Activated T-helper 1 cell treated with anti-CD3 and anti-CD28 coated beads, Interleukin-2, amount 50 U/mL, for 16 hours (primary cell): ENCODE results near the gene PMPCA.
A peak's percentile ranks its signal among the peaks of the same experiment; 100 is the strongest.

Experiments used
- DNase-seq, 2 donors: peaks; one replicate each; pipeline ENCODE4 v3.0.0-alpha.2; 2020; ENCODE audit warnings: low read depth in 1 of 2, low spot score in 1 of 2

PMPCA gene

GRCh38 chr9:136436055-136436634 lies 25.7 kb downstream of the PMPCA start:
- no peak for DNase-seq

DNA sequence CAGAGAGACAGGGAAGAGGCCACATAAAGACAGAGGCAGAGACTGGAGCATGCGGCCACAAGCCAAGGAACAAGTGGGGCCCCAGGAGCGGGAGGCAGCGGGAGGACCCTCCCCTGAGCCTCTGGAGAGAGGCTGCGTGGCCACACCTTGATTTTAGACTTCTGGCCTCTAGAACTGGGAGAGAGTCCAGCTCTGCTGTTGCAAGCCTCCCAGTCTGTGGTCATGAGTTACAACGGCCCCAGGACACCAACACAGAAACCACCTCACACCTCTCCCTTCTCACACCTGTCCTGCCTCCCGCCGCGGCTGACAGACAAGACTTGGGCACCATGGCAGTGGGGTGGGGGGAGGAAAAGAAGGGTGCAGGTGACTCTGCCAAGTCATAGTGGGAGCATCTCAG lies 27.0 kb downstream of the PMPCA start:
- DNase-seq: no peak

- no peak for DNase-seq
These were observed 27.5 kb downstream of the PMPCA start for GRCh38 chr9:136437839-136438547.

DNA sequence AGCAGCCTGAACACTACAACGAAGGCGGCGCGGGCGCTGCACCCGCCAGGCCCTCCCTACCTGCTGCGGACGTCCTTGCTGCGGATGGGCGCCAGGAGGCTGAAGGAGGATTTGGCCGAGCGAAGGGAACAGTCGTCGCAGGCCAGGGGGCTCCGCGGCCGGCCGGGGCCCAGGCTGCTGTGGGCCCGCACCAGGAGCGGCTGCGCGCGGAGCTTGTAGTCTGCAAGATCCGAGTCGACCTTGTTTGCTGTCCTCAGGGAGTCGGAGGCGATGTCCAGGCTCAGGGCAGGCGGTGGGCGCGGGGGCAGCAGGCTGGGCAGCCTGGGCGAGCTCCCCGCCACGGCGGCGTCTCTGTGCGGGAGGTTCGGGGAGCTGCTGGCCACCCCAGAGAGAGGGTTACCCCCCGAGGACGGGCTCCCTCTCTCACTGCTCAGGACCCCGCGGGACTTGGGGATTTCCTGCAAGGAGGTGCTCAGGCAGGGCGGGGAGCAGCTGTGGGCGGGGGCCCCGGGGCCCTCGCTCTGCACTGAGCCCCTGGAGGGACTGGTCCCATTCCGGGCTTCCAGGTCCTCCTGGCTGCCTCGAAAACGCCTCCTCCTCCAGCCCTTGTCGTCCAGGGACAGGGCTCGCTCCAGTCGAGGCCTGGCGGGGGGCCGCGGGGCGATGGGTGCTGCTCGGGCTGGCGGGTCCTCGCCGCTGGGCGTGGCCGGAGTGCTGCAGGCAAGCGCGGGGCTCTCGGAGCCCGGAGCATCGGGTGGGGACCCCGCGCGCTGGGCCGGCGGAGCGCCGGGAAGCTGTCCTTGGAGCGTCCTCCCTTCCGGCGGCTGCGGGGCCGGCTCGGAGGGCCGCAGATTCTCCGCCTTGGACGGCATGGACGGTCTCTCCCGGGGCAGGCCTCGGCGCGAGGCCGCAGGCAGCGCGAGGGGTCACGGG lies 28.4 kb downstream of the PMPCA start:
- peak; percentile 18 to 36 for DNase-seq

DNA sequence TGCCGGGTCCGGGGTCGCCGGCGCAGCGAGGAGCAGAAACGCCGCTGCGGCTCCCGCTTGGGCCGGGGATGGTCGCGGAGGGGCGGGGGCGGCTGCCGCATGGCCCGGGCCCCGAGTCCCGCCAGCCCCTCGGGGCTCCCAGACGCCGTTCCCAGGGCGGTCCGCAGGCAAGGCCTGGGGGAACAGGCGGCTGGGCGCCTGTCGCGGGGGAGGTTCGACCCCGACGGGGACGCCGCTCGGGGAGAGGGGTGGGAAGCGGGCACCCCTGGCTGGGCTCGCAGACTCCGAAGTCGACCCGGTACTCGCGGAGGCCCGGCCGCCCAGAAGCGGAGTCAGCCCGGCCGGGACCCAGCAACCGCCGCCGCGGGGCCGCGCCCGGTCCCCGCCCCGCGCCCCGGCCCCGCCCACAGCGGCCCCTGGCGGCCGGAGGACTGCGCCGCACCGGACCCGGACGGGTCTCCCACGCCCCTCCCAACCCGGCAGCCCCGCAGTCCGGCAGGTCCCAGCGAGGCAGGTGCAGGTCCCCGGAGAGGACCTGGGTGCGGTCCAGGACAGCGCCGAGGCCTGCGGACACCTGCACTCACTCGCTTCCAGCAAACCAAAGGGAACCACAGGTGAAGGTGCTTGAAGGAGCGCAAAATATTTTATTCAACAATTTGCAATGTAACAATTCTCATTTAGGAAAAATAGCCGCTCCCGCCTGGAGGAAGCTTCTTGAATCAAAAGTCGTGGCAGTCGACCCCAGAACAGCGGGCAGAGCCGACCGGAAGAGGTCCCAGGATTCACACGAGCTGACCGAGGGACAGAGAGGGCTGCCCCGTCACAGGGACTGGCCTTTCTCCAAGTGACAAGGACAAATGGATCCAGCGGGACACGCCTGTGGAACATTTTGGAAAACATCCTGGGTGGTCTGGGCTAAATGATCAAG lies 29.3 kb downstream of the PMPCA start, which contains the start of gene INPP5E:
Gene INPP5E, minus strand, starts transcription at position 365 of the 928 bp plus-strand sequence. CDS start 426 bp downstream, outside the sequence.
- DNase-seq: peak; percentile 77 to 79

DNA sequence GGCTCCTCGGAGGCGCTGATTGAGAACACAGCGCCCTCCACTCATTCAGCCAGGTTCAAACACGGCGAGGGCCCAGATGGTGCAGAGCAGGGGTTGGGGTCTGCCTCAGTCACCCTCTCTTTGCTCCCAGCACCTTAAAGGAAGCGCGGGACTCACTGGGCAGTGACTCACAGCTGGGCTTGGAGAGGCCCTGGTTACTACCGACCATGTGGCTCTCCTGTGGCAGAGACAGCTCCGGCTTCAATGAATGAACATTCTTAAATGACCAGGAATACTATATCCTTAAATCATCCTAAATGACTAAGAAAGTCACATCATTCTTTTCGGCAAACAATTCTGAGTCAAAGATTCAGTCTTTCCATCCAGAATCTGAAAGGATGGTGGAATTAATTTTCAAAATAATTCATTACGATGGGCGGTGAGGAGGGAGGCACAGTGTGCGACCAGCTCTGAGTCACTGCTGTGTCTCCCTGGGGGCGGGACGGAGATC lies 30.8 kb downstream of the PMPCA start:
- DNase-seq: no peak

DNA sequence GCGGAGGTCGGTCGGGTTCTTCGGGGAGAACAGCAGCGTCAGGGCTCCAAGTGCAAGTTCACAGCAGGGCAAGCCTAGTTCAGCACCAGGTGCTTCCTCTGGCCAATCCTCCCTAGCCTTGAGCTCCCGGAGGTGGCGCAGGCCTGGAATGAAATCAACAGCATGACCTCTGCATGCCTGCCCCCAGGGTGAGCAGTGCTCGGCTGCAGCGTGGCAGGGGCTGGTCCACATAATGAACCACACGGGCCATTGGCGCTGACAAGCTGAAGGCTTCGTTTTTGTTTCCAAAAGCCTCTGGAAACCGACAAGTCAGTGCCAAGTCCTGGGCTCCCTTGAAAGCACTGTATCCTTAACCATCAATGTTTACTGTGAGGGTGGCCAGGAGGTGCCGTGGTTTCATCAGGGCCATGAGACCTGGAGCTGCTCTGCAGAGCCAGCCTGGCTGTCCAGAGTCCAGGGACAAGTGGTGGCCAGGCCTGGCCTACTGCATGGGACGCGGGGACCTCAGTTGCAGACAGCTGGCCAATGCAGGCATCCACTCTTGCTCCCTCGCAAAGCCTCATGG lies 31.3 kb downstream of the PMPCA start:
- DNase-seq: no peak

GRCh38 chr9:136442265-136442664 lies 31.8 kb downstream of the PMPCA start:
- DNase-seq: no peak

- DNase-seq: no peak
These were observed 32.6 kb downstream of the PMPCA start for GRCh38 chr9:136443087-136443486.

GRCh38 chr9:136443687-136444086 lies 33.2 kb downstream of the PMPCA start:
- no peak for DNase-seq

DNA sequence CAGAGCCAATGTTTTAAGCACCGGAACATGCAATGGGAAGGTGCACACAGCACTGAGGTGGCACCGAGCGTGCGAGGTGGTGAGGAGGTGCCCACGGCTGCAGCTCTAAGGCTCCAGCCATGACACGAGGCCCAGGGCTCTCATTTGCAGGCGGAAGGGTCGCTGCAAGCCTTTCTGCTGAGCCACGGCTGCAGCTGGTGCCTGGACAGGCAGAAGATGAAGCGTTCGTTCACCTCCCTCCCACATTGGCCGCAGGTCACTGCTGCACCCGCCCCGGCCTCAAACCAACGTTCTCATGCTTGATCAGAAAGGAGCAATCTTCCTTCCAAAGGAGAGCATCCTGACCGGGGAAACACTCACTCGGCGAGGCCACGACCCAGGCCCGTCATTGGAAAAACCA lies 33.6 kb downstream of the PMPCA start:
- DNase-seq: no peak

GRCh38 chr9:136445799-136446198 lies 35.3 kb downstream of the PMPCA start:
- no peak for DNase-seq

- no peak for DNase-seq
These were observed 36.8 kb downstream of the PMPCA start for GRCh38 chr9:136447173-136447778.

DNA sequence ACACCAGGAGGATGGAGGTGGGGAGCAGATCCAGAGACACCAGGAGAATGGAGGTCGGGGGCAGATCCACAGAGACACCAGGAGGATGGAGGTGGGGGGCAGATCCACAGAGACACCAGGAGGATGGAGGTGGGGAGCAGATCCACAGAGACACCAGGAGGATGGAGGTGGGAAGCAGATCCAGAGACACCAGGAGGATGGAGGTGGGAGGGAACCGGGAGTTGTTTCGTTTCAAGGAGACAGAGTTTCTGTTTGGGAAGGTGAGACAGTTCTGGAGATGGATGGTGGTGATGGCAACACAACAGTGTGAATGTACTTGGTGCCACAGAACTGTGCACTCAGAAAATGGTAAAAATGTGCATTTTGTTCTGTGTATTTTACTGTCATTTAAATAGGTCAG lies 38.2 kb downstream of the PMPCA start:
- no peak for DNase-seq

DNA sequence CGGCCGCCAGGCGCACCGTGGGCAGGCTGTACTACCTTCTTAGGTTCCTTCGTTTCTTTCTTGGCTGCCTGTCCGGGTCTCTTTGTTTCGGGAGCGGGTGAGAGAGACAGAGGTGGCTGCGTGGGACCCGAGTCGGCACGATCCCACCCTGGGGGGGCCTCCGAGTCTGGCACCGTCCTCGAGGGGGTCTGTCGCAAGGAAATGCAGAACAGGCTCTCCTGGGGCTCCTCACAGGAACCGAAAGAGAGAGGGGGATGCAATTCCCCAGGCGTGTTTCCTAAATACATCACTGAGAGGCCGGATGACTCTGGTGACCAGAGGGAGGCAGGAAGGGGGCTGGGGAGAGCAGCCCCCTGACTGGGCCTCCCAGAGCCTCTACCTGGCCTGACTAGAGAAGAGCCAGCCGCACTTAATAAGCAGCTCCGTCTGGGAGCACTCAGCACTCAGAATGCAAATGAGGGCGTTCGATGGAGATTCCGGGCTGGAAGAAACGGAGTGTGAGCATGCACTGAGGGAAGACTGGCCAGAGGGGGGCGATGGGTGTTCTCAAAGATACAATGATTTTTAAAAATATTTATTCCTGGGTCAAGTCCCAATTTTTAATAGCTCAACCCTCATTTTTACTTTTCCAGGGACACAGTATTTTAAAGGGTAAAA lies 40.9 kb downstream of the PMPCA start:
- DNase-seq: no peak

- DNase-seq: no peak
These were observed 42.9 kb downstream of the PMPCA start for GRCh38 chr9:136453326-136453725.

- DNase-seq: no peak
These were observed 43.8 kb downstream of the PMPCA start for GRCh38 chr9:136454026-136454796.
